ENCODE measurements around the gene SNAPC4. TPM values are rescaled to one million over a fixed set of nuclear protein-coding genes. Genes with fewer than 3 reads are reported as not detected.

The SNAPC4 gene
- total RNA-seq, 2 experiments from 2014 or later = 25.2 to 28.0 TPM

- Mint-ChIP-seq H3K27me3 (no peaks in the 10 kb centered on the region), H3K9me3 (no peaks in the 10 kb centered on the region), H3K4me3 (no peak overlapping the region), H3K27ac (no peak overlapping the region), H3K36me3 (peaks cover 3% of the 10 kb centered on the region), H3K4me1 (peaks cover 2% of the 10 kb centered on the region)
- DNase-seq = no peak
These were observed 22.4 kb downstream of the SNAPC4 start for GRCh38 chr9:136377341-136378169.

GRCh38 chr9:136376457-136376856 lies 23.5 kb downstream of the SNAPC4 start:
- H3K4me3 Mint-ChIP-seq = no peak overlapping the region
- H3K36me3 Mint-ChIP-seq = peaks cover 3% of the 10 kb centered on the region
- no peak for DNase-seq
- H3K27ac Mint-ChIP-seq = no peak overlapping the region
- H3K4me1 Mint-ChIP-seq = peaks cover 2% of the 10 kb centered on the region
- H3K9me3 Mint-ChIP-seq = no peaks in the 10 kb centered on the region
- no peaks in the 10 kb centered on the region for H3K27me3 Mint-ChIP-seq

GRCh38 chr9:136375096-136375495 lies 24.9 kb downstream of the SNAPC4 start:
- Mint-ChIP-seq H3K4me3 (no peak overlapping the region), H3K9me3 (no peaks in the 10 kb centered on the region), H3K27me3 (no peaks in the 10 kb centered on the region), H3K36me3 (peaks cover 3% of the 10 kb centered on the region), H3K4me1 (peaks cover 2% of the 10 kb centered on the region), H3K27ac (no peak overlapping the region)
- DNase-seq = no peak

GRCh38 chr9:136374183-136374575 lies 25.8 kb downstream of the SNAPC4 start:
- Mint-ChIP-seq H3K9me3 (no peaks in the 10 kb centered on the region), H3K27me3 (no peaks in the 10 kb centered on the region), H3K4me1 (peaks cover 2% of the 10 kb centered on the region), H3K36me3 (peaks cover 3% of the 10 kb centered on the region), H3K27ac (no peak overlapping the region), H3K4me3 (no peak overlapping the region)
- no peak for DNase-seq

- Mint-ChIP-seq H3K36me3 (peaks cover 3% of the 10 kb centered on the region), H3K9me3 (no peaks in the 10 kb centered on the region), H3K27ac (no peak within 1 kb of the TSS)
These were observed 26.4 kb downstream of the SNAPC4 start, which contains the start of gene CARD9 for GRCh38 chr9:136373300-136374182. CARD9 (minus strand) TSS chr9:136373669; CDS start chr9:136372078, 1,591 bp downstream.

GRCh38 chr9:136372561-136373299 lies 27.2 kb downstream of the SNAPC4 start:
- DNase-seq = no peak
- Mint-ChIP-seq H3K27me3 (no peaks in the 10 kb centered on the region), H3K9me3 (no peaks in the 10 kb centered on the region), H3K4me1 (peaks cover 2% of the 10 kb centered on the region), H3K27ac (no peak overlapping the region), H3K36me3 (peaks cover 3% of the 10 kb centered on the region), H3K4me3 (peak overlapping the region; percentile 40)

More at GRCh38 chr9:136373300-136374182, 26.4 kb downstream of the SNAPC4 start, which contains the start of gene CARD9:
- Mint-ChIP-seq H3K4me1 (peaks cover 2% of the 10 kb centered on the region), H3K27me3 (no peaks in the 10 kb centered on the region), H3K4me3 (peak within 1 kb of the TSS; percentile 40)
- no peak for DNase-seq

- Mint-ChIP-seq H3K4me1 (peaks cover 2% of the 10 kb centered on the region), H3K27me3 (no peaks in the 10 kb centered on the region), H3K36me3 (peaks cover 3% of the 10 kb centered on the region), H3K9me3 (no peaks in the 10 kb centered on the region), H3K4me3 (no peak overlapping the region), H3K27ac (no peak overlapping the region)
- no peak for DNase-seq
These were observed 28.0 kb downstream of the SNAPC4 start for GRCh38 chr9:136372006-136372405.

GRCh38 chr9:136371533-136371880 lies 28.5 kb downstream of the SNAPC4 start:
- H3K9me3 Mint-ChIP-seq = no peaks in the 10 kb centered on the region
- H3K4me1 Mint-ChIP-seq = peaks cover 2% of the 10 kb centered on the region
- no peaks in the 10 kb centered on the region for H3K27me3 Mint-ChIP-seq
- no peak overlapping the region for H3K27ac Mint-ChIP-seq
- H3K36me3 Mint-ChIP-seq = peaks cover 3% of the 10 kb centered on the region
- no peak for DNase-seq
- no peak overlapping the region for H3K4me3 Mint-ChIP-seq

- no peaks in the 10 kb centered on the region for H3K27me3 Mint-ChIP-seq
These were observed 29.1 kb downstream of the SNAPC4 start for GRCh38 chr9:136370687-136371532.

GRCh38 chr9:136370037-136370436 lies 29.9 kb downstream of the SNAPC4 start:
- Mint-ChIP-seq H3K4me1 (peaks cover 2% of the 10 kb centered on the region), H3K36me3 (peaks cover 3% of the 10 kb centered on the region), H3K9me3 (no peaks in the 10 kb centered on the region), H3K27ac (no peak overlapping the region), H3K4me3 (no peak overlapping the region), H3K27me3 (no peaks in the 10 kb centered on the region)
- no peak for DNase-seq

More at GRCh38 chr9:136370687-136371532, 29.1 kb downstream of the SNAPC4 start:
- H3K36me3 Mint-ChIP-seq = peaks cover 3% of the 10 kb centered on the region
- no peak for DNase-seq
- H3K9me3 Mint-ChIP-seq = no peaks in the 10 kb centered on the region
- peaks cover 2% of the 10 kb centered on the region for H3K4me1 Mint-ChIP-seq
- no peak overlapping the region for H3K27ac Mint-ChIP-seq
- H3K4me3 Mint-ChIP-seq = no peak overlapping the region

GRCh38 chr9:136368190-136368589 lies 31.8 kb downstream of the SNAPC4 start:
- no peak overlapping the region for H3K4me3 Mint-ChIP-seq
- H3K9me3 Mint-ChIP-seq = no peaks in the 10 kb centered on the region
- H3K36me3 Mint-ChIP-seq = no peaks in the 10 kb centered on the region
- H3K27ac Mint-ChIP-seq = no peak overlapping the region
- DNase-seq = no peak
- peaks cover 2% of the 10 kb centered on the region for H3K4me1 Mint-ChIP-seq
- H3K27me3 Mint-ChIP-seq = no peaks in the 10 kb centered on the region

- Mint-ChIP-seq H3K9me3 (no peaks in the 10 kb centered on the region), H3K27ac (no peak overlapping the region)
- DNase-seq = no peak
These were observed 32.4 kb downstream of the SNAPC4 start for GRCh38 chr9:136367296-136368145.

GRCh38 chr9:136366826-136367225 lies 33.1 kb downstream of the SNAPC4 start:
- Mint-ChIP-seq H3K4me3 (no peak overlapping the region), H3K4me1 (peaks cover 2% of the 10 kb centered on the region), H3K36me3 (no peaks in the 10 kb centered on the region), H3K27ac (no peak overlapping the region), H3K27me3 (no peaks in the 10 kb centered on the region), H3K9me3 (no peaks in the 10 kb centered on the region)
- DNase-seq = no peak

More at GRCh38 chr9:136367296-136368145, 32.4 kb downstream of the SNAPC4 start:
- no peaks in the 10 kb centered on the region for H3K36me3 Mint-ChIP-seq
- no peaks in the 10 kb centered on the region for H3K27me3 Mint-ChIP-seq
- no peak overlapping the region for H3K4me3 Mint-ChIP-seq
- peaks cover 2% of the 10 kb centered on the region for H3K4me1 Mint-ChIP-seq

Measured in activated naive CD8-positive, alpha-beta T cell treated with anti-CD3 and anti-CD28 coated beads for 36 hours (primary cell).